ENCODE data around the gene PNMA1. TPM values are rescaled to one million over a fixed set of nuclear protein-coding genes. Genes with fewer than 3 reads are reported as not detected.

PNMA1 gene
- total RNA-seq, 1 experiment from 2014 or later = 24.6 TPM

GRCh38 chr14:73753124-73753886, 39.1 kb upstream of the PNMA1 start:
- CTCF ChIA-PET = interaction anchor here (1.5 kb wide), 1 partner anchor 24 kb away, joined by 4 read pairs; no protein-coding TSS in a partner anchor
- H3K4me2 ChIP-seq (ENCODE audit: low read length) = no peak overlapping the region
- H4K20me1 ChIP-seq (ENCODE audit: insufficient read depth) = no peaks in the 10 kb centered on the region
- TF ChIP-seq CTCF (IDR thresholded peaks at IDR 0.05 in 2 of 3, conservative IDR thresholded peaks at IDR 0.05 in 1 of 3; ENCODE audit: borderline replicate concordance in 1 of 3, insufficient read depth in 1 of 3, low read depth in 2 of 3, low read length in 2 of 3) = no peak
- no peak overlapping the region for H3K4me3 ChIP-seq (replicated peaks in 1 of 2; ENCODE audit: low read depth in 1 of 2, low read length in 2 of 2)
- no peak overlapping the region for H3K9ac ChIP-seq (ENCODE audit: low read length)
- peaks cover 45 to 69% of the 10 kb centered on the region in 2 experiments for H3K4me1 ChIP-seq (ENCODE audit: control insufficient read depth in 1 of 2, insufficient read depth in 2 of 2, low read length in 2 of 2)
- intact Hi-C loops (cut with micrococcal nuclease) = no loop called here
- H3K79me2 ChIP-seq (ENCODE audit: insufficient read depth, low read length) = peaks cover 100% of the 10 kb centered on the region
- no peaks in the 10 kb centered on the region for H3K36me3 ChIP-seq (ENCODE audit: control insufficient read depth in 1 of 2, insufficient read depth in 2 of 2, low read length in 2 of 2)
- 0 out of 2 replicates have a peak overlapping the region, but pooled peaks have one; percentile 9 for H3K27ac ChIP-seq (ENCODE audit: low read depth, low read length)
- H3K9me2 ChIP-seq (ENCODE audit: insufficient read depth) = no peaks in the 10 kb centered on the region
- ATAC-seq (no peak), DNase-seq (ENCODE audit: low read depth, low spot score) (no peak)
- H2AFZ ChIP-seq (ENCODE audit: low read depth, low read length, poor library complexity, severe bottlenecking) = no peak overlapping the region
- RAD21 ChIA-PET (ENCODE audit: low non-redundant PET in 1 of 2, low total read pairs in 2 of 2, uncharacterized antibody in 2 of 2, unreplicated experiment in 2 of 2) = no interaction called here
- no TSS peak for BruUV-seq (replicated peaks)
- no peaks in the 10 kb centered on the region for H3K27me3 ChIP-seq (ENCODE audit: insufficient read depth, low read length)
- no peaks in the 10 kb centered on the region for H3K9me3 ChIP-seq (ENCODE audit: control insufficient read depth in 1 of 2, insufficient read depth in 1 of 2, low read depth in 1 of 2, low read length in 2 of 2)
- POLR2A ChIA-PET = interaction anchor here (1.3 kb wide), 1 partner anchor 12 kb away, joined by 3 read pairs; no protein-coding TSS in a partner anchor

- intact Hi-C loops (cut with micrococcal nuclease) = no loop called here
- H3K27ac ChIP-seq (ENCODE audit: low read depth, low read length) = 0 out of 2 replicates have a peak overlapping the region, but pooled peaks have one; percentile 9
- H4K20me1 ChIP-seq (ENCODE audit: insufficient read depth) = no peaks in the 10 kb centered on the region
- ChIA-PET CTCF (no interaction called here), POLR2A (interaction anchor here (1.3 kb wide), 1 partner anchor 11 kb away, joined by 3 read pairs; no protein-coding TSS in a partner anchor), RAD21 (ENCODE audit: low non-redundant PET in 1 of 2, low total read pairs in 2 of 2, uncharacterized antibody in 2 of 2, unreplicated experiment in 2 of 2) (no interaction called here)
- H3K4me3 ChIP-seq (replicated peaks in 1 of 2; ENCODE audit: low read depth in 1 of 2, low read length in 2 of 2) = no peak overlapping the region
- DNase-seq (ENCODE audit: low read depth, low spot score) (no peak), ATAC-seq (peak; percentile 67)
- peaks cover 37 to 63% of the 10 kb centered on the region in 2 experiments for H3K4me1 ChIP-seq (ENCODE audit: control insufficient read depth in 1 of 2, insufficient read depth in 2 of 2, low read length in 2 of 2)
- H3K36me3 ChIP-seq (ENCODE audit: control insufficient read depth in 1 of 2, insufficient read depth in 2 of 2, low read length in 2 of 2) = no peaks in the 10 kb centered on the region
- H2AFZ ChIP-seq (ENCODE audit: low read depth, low read length, poor library complexity, severe bottlenecking) = no peak overlapping the region
- 0 out of 2 replicates have a peak overlapping the region, but pooled peaks have one; percentile 2 for H3K4me2 ChIP-seq (ENCODE audit: low read length)
- peaks cover 100% of the 10 kb centered on the region for H3K79me2 ChIP-seq (ENCODE audit: insufficient read depth, low read length)
- H3K27me3 ChIP-seq (ENCODE audit: insufficient read depth, low read length) = no peaks in the 10 kb centered on the region
- BruUV-seq (replicated peaks) = no TSS peak
- no peak overlapping the region for H3K9ac ChIP-seq (ENCODE audit: low read length)
- no peaks in the 10 kb centered on the region for H3K9me3 ChIP-seq (ENCODE audit: control insufficient read depth in 1 of 2, insufficient read depth in 1 of 2, low read depth in 1 of 2, low read length in 2 of 2)
- no peaks in the 10 kb centered on the region for H3K9me2 ChIP-seq (ENCODE audit: insufficient read depth)
- TF ChIP-seq CTCF (IDR thresholded peaks at IDR 0.05 in 2 of 3, conservative IDR thresholded peaks at IDR 0.05 in 1 of 3; ENCODE audit: borderline replicate concordance in 1 of 3, insufficient read depth in 1 of 3, low read depth in 2 of 3, low read length in 2 of 3) = peak in 1 of 3 experiments; percentile 22; a peak in 2 of 6 replicates
- TF ChIP-seq JUND (IDR thresholded peaks at IDR 0.05) = no peak
Measured at GRCh38 chr14:73752297-73752992, 38.3 kb upstream of the PNMA1 start.

Measured in HCT116 (cell line).